Stimulated activated CD8-positive, alpha-beta memory T cell treated with anti-CD3 and anti-CD28 coated beads, Interleukin-4, amount 100 ng/mL, for 24 hours (primary cell): Measurements from ENCODE around the gene CALCOCO1.
"Not testable (repeated sequence)": the region's sequence is repeated elsewhere in the genome, so short reads cannot be mapped to it uniquely, and the experiment has no call there.

Source experiments
- DNase-seq: peaks from one replicate; pipeline ENCODE4 v3.0.0-alpha.2; 2020; ENCODE audit warnings: low read depth

The CALCOCO1 gene

GRCh38 chr12:53696655-53697331 lies 30.5 kb downstream of the CALCOCO1 start:
- no peak for DNase-seq

- no peak for DNase-seq
Measured at GRCh38 chr12:53696285-53696654, 31.0 kb downstream of the CALCOCO1 start.

GRCh38 chr12:53695152-53696145 lies 31.8 kb downstream of the CALCOCO1 start:
- DNase-seq, result no peak

GRCh38 chr12:53694756-53695151 lies 32.5 kb downstream of the CALCOCO1 start:
- no peak for DNase-seq

- DNase-seq, result no peak
Measured at GRCh38 chr12:53688134-53688533, 39.1 kb downstream of the CALCOCO1 start.

- no peak for DNase-seq
Measured at GRCh38 chr12:53686436-53686835, 40.8 kb downstream of the CALCOCO1 start.

- DNase-seq, result no peak
Measured at GRCh38 chr12:53684654-53685220, 42.5 kb downstream of the CALCOCO1 start.

- DNase-seq, result no peak
Measured at GRCh38 chr12:53683983-53684382, 43.3 kb downstream of the CALCOCO1 start.

GRCh38 chr12:53683494-53683893 lies 43.8 kb downstream of the CALCOCO1 start:
- DNase-seq, result no peak

GRCh38 chr12:53680061-53680460 lies 47.2 kb downstream of the CALCOCO1 start:
- not testable (repeated sequence) for DNase-seq

GRCh38 chr12:53677800-53678148 lies 49.5 kb downstream of the CALCOCO1 start:
- no peak for DNase-seq

- DNase-seq, result no peak
Measured at GRCh38 chr12:53677016-53677799, 50.0 kb downstream of the CALCOCO1 start.

GRCh38 chr12:53676656-53677015 lies 50.6 kb downstream of the CALCOCO1 start:
- no peak for DNase-seq

- peak; percentile 95 for DNase-seq
Measured at GRCh38 chr12:53675701-53676607, 51.3 kb downstream of the CALCOCO1 start, which contains the start of gene ATP5MC2. Gene ATP5MC2, minus strand, starts transcription at chr12:53676083. Its CDS starts 3,469 bp downstream, at chr12:53672614.

GRCh38 chr12:53674977-53675700 lies 52.1 kb downstream of the CALCOCO1 start:
- no peak for DNase-seq

GRCh38 chr12:53670971-53671370 lies 56.3 kb downstream of the CALCOCO1 start:
- DNase-seq, result no peak

GRCh38 chr12:53670308-53670707 lies 56.9 kb downstream of the CALCOCO1 start:
- no peak for DNase-seq

- DNase-seq, result no peak
Measured at GRCh38 chr12:53667080-53667479, 60.2 kb downstream of the CALCOCO1 start.

GRCh38 chr12:53664936-53665335 lies 62.3 kb downstream of the CALCOCO1 start:
- no peak for DNase-seq

GRCh38 chr12:53664191-53664590 lies 63.1 kb downstream of the CALCOCO1 start:
- no peak for DNase-seq
